ENCODE measurements around the gene DDX27. TPM values are rescaled to one million over a fixed set of nuclear protein-coding genes. Genes with fewer than 3 reads are reported as not detected.

Gene DDX27
- total RNA-seq, 4 donors from 2014 or later, result 21.4 to 28.8 (median 23.4) TPM

- no peak for TF ChIP-seq CTCF (IDR thresholded peaks at IDR 0.05; ENCODE audit: low read depth)
These were observed 61.3 kb downstream of the DDX27 start for GRCh38 chr20:49280463-49281058.

GRCh38 chr20:49281059-49281912, 62.1 kb downstream of the DDX27 start:
- no peak for TF ChIP-seq CTCF (IDR thresholded peaks at IDR 0.05; ENCODE audit: low read depth)

GRCh38 chr20:49281913-49282467, 62.8 kb downstream of the DDX27 start:
- no peak for TF ChIP-seq CTCF (IDR thresholded peaks at IDR 0.05; ENCODE audit: low read depth)

- no peak for TF ChIP-seq CTCF (IDR thresholded peaks at IDR 0.05; ENCODE audit: low read depth)
These were observed 63.5 kb downstream of the DDX27 start for GRCh38 chr20:49282584-49283171.

GRCh38 chr20:49283176-49283702, 64.0 kb downstream of the DDX27 start:
- TF ChIP-seq CTCF (IDR thresholded peaks at IDR 0.05; ENCODE audit: low read depth), result no peak

- no peak for TF ChIP-seq CTCF (IDR thresholded peaks at IDR 0.05; ENCODE audit: low read depth)
These were observed 64.7 kb downstream of the DDX27 start for GRCh38 chr20:49283703-49284625.

All from subcutaneous adipose tissue (tissue), 4 donors.